GM19324 (cell line): ENCODE data around the gene PGC.

ENCODE experiments used
- ATAC-seq: cut with Tn5 transposase; IDR thresholded peaks from one replicate; pipeline ENCODE4 v1.9.1; 2021; ENCODE audit warnings: mild to moderate bottlenecking, moderate library complexity; ENCODE audit not compliant: unreplicated experiment, low FRiP score

PGC gene

DNA sequence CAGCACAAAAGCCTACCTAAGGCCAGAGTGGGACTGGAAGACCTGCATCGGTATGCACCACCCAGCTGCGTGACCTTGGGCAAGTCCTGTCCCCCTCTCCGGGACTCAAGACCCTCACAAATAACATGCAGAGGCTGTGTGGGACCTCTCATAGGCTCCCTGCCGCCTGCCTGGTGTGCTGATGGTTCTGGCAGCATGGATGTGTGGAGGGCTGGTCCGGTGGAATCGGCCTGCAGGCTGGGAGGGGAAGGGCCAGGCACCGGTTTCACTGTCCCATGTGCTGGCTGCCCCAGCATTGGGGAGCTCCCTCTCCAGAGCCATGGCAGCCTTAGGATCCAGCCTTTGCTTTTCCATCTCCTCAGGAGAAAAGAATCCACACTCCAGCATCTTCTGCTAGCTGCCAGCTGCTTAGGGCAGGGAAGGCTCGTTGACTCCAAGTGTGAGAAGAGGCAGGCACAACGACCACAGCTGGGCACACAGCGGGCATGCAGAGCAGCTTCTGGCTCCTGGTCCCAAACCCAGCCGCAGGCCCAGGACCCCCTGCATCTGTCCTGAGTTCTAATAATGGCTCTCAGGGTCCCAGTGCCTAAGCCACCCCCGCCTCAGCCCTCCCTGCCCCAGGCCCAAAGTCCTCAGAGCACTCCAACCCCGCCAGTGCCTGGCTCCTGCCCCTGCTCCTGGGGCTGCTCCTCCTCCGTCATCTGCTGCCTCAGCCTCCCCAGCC is 44.3 kb downstream of the PGC start:
- no peak for ATAC-seq

GRCh38 chr6:41702089-41702745 is 45.0 kb downstream of the PGC start:
- no peak for ATAC-seq

DNA sequence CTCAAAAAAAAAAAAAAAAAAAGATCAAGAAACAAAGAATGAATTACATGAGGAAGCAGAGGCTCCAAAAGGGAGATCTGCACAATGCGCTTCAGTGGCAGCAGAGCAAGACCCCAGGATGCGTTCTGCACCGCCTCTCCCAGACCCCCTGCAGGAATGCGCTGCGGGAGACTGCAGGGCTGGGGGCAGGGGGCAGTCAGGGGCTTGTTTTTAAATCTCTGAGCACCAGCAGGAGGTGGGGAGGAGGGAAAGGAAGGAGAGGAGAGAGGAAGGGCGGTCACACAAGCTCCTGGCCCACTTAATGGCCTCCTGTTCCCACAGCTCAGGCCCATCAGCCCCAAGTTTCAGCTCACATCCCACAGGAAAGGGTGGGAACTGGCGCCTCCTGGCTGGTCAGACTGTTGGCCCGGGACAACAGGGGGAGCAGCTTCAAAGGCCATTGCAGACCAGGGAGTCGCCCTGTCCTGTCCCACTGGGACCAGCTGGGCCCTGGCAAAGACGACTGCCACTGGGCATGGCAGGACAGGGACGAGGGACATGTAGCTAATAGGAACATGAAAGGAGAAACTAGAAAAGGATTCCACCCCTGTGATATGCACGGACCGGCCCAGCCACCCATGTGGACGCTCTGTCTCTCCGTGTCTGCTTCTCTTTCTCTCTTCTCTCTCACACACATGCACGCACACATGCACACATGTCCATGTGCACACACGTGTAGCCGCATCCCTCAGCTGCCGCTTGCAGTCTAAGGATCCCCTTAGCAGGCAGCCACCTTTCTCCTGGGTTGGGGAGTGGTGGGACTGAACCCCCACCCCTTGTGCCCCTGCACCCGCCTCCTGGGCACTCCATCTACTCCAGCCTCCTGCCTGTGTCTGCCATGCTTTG is 46.5 kb downstream of the PGC start:
- no peak for ATAC-seq

GRCh38 chr6:41699063-41699462 is 48.1 kb downstream of the PGC start:
- ATAC-seq: no peak

- ATAC-seq: no peak
Observed at GRCh38 chr6:41697861-41698781, 49.1 kb downstream of the PGC start.

- ATAC-seq: no peak
Observed at GRCh38 chr6:41696788-41697187, 50.4 kb downstream of the PGC start.

- no peak for ATAC-seq
Observed at GRCh38 chr6:41695825-41696224, 51.4 kb downstream of the PGC start.

- no peak for ATAC-seq
Observed at GRCh38 chr6:41694815-41695526, 52.2 kb downstream of the PGC start.

GRCh38 chr6:41693281-41694240 is 53.6 kb downstream of the PGC start:
- no peak for ATAC-seq

DNA sequence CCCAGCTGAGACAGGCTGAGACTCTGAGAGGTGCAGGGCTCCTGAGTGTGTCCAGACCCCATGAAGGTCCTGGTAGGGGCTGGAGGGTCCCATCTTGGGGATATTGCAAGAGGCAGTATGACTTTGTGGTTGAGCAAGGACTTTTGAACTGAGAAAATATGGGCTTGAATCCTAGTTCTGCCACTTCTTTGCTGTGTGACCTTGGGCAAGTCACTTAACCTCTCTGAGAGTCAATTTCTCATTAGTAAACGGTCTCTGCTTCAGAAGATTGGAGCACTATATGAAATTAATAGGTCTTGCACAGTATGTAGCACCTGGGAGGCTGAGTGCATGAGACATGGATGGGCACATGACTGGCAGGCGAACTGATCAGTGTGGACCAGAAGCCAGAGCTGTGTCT is 54.5 kb downstream of the PGC start:
- no peak for ATAC-seq

DNA sequence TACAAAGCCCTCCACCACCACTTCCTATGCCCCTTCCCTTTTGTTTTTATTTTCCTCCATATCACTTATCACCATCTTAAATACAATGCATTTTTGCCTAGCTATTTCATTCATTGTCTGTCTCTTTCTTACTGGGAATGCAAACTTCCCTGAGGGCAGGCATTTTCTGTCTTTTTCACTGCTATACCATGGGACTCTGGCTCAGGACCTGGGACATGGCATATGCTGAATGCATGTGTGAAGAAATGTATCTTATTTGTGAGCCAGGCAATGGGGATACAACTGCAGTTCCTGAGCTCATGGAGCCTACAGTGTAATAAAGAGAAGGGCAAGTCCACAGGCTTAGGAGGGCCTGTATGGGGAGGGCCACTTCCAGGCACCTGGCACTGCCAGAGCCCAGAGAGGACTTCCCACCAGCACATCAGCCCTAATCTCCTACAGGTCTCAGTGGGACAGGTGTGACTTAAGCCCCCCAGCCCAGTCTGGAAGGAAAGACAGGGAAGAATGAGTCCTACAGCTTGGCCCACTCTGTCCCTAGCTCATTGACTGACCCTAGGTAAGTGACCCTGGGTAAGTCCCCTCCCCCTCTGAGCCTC is 55.0 kb downstream of the PGC start:
- no peak for ATAC-seq

GRCh38 chr6:41691426-41692079 is 55.6 kb downstream of the PGC start:
- no peak for ATAC-seq

DNA sequence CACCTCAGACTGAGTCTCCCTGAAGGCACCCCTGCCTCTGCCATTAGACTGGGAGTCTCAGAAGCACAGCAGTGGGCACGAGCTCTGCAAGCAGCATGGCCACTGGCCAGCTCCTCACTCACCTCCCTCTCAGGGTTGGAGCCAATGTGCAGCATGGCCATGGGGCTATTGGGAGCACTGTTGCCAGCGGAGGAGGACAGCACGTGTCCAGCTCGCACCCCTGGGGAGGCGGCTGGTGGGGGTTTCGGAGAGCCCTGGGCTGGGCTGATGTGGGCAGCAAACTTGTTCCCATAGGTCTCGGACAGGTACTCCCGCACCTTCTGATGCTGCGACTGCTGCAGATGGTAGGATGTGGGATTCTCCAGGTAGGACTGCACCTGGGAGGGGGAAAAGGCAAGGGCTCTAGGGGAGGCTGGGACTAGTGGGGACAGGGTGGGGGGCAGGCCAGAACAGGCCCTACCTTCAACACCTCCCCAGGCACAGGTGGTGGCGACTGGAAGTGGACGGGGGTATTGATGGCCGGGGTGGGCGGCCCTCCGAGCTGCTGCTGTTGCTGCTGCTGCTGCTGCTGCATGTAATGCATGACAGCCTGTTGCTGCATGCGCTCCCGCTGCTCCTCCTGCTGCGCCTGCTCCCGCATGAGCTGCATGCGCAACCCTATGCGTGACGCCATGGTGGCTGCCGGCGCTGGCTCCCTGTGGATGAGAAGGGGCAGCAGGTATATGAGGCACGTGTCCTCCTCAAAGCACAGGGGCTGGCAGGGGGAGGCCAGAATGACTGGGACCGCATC is 56.5 kb downstream of the PGC start:
- ATAC-seq: no peak

DNA sequence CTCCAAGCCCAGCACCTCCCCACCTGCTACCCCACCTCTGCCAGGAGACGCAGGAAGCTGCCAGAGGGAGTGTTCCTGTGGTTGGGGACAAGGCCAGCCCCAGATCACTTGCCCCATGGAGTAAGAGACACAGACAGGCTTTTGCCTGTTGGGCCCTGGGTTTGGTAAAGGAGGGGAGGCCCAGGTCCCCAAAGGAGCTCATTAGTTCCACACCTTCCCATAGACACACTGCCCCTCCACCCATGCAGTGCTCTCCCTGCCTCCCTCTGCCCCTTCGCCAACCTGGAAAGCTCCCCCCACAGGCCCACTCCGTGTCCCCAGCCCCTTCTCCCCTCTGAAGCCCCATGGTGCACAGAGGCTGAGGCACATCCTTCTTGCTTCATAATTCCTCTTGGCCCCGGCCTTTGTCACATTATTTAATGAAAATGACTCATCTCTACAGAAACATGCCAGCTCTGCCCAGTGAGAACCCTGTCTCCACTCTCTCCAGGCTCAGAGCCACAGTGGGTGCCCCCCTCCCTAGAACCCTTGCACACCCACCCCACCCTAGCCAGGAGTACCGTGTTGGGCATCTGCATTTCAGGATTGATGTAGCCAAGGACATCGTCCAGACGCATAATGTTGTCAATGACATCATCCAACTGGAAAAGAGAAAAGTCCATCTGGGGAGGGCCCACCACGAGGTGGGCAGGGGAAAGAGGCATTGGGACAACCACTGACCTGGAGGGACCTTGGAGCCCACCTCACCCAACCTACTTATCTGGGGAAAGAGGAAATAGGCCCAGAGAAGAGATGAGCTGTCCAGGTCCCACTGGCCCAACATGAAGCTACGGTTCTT is 57.8 kb downstream of the PGC start:
- ATAC-seq: no peak

DNA sequence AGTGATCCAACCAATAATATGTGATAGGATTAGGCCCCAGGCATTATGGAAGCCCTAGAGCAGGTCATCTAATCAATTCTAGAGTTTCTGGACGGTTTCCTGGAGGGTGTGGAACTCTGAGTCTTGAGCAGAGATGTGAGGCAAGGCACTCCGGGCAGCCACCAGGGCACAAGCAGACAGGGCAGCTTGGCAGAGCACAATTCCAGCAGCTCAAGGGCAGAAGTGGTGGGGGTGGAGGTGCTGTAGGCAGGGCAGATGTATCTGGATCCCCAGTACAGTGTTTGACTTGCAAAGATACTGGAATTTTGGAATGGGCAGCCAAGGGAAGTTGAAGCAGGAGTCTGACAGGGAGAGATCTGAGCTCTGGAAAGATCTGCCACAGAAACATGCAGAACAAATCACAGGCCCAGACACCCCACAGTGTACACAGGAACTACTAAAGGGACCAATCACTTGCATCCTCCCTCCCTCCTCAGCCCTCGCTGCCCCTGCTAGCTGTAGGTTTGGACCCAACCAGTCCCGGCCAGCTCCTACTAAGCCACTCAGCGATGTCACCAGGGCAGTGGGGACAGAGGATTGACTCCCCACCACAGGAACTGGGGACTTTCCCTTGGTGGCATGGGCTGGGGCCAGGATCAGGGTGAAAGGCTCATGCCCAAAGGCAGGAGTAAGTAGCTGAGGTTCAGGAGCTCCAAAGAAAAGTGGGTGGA is 58.8 kb downstream of the PGC start:
- no peak for ATAC-seq
